Activated naive CD4-positive, alpha-beta T cell (primary cell): Measurements from ENCODE around the gene CRB1.
"Not testable (repeated sequence)": the region's sequence is repeated elsewhere in the genome, so short reads cannot be mapped to it uniquely, and the experiment has no call there.

ENCODE experiments used
- DNase-seq, 4 experiments: peaks; one replicate each; lab custom pipeline; 2025; lab: John Stamatoyannopoulos, UW

The CRB1 gene

DNA sequence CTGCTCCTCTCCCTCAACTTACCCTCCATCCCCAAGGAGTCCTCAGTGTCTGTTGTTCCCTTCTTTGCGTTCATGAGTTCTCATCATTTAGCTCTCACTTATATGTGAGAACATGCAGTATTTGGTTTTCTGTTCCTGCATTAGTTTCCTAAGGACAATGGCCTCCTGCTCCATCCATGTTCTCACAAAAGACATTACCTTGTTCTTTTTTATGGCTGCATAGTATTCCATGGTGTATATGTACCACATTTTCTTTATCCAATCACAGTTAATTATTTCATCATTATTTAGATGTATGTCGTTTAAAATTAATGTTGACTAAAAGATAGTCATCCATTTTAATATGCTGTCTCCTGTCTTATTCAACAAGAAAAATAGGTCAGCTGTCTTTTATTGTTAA is 134.1 kb downstream of the CRB1 start:
- DNase-seq, result no peak

DNA sequence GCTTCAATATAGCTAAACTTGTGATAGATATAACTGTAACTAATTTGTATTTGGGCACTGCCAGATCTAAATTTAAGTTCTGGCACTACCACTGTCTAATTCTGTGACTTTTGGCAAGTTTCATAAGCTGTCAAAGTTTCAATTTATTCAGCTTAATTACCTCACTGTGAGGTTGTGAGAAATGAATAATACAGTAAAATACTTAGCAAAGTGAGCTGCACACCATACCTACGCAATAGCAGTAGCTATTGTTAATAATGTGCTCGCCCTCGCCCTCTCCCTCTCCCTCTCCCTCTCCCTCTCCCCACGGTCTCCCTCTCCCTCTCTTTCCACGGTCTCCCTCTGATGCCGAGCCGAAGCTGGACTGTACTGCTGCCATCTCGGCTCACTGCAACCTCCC is 136.7 kb downstream of the CRB1 start:
- not testable (repeated sequence) for DNase-seq

DNA sequence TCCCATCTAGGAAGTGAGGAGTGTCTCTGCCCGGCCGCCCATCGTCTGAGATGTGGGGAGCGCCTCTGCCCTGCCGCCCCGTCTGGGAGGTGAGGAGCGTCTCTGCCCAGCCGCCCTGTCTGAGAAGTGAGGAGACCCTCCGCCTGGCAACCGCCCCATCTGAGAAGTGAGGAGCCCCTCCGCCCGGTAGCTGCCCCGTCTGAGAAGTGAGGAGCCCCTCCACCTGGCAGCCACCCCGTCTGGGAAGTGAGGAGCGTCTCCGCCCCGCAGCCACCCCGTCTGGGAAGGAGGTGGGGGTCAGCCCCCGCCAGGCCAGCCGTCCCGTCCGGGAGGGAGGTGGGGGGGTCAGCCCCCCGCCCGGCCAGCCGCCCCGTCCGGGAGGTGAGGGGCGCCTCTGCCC is 137.6 kb downstream of the CRB1 start:
- DNase-seq, result not testable (repeated sequence)

DNA sequence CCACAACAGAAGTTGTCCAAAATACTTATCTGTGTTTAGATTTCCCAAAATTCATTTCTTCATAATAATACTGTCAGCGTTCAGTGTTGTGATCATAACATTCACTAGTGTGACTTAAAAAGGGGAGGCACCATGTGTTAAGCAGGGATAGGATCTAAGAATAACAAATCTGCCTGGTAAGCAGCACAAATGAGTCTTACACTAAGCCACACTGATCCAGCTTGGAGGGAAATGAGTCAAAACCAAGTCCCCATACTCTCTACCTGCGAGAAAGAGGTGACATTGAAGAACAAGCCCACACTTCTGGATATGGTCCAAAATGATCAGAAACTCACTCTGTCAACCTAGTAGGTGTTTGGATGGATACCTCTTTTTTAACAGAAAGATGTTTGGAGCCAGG is 145.5 kb downstream of the CRB1 start:
- DNase-seq, result no peak

DNA sequence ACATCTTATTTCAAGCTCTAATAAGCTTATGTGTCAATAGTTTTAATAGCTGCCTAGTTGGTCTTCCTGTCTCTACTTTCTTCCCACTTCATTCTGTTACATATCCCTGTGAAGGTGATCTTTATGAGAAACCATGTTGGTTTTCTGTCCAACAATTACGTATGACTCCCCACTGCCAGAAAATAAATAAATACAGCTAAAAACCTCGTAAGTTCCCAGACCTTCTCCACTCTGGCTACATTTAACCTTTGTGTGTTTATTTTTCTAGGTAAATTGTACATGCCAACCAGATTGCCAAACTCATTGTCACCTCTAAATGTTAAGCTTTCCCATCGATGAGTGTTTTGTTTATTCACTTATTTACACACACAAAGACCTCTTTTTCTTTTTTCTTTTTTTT is 147.2 kb downstream of the CRB1 start:
- no peak for DNase-seq

DNA sequence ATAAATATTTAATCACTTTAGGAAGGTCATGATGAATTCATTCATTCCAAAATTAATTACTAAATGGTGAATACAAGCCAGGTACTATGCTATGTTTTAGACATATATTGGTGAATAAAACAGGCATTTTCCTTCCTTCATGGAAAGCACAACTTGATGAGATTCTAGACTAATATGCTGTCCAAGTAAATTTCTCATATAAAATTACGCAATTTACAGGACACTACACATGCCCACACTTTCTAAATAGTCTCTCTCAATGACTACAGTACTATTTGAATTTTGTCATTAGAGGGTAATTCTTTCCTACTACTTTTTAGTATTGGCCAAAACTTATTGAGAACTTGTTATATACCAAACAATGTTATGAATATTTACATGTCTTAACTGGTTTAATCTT is 150.6 kb downstream of the CRB1 start:
- no peak for DNase-seq

DNA sequence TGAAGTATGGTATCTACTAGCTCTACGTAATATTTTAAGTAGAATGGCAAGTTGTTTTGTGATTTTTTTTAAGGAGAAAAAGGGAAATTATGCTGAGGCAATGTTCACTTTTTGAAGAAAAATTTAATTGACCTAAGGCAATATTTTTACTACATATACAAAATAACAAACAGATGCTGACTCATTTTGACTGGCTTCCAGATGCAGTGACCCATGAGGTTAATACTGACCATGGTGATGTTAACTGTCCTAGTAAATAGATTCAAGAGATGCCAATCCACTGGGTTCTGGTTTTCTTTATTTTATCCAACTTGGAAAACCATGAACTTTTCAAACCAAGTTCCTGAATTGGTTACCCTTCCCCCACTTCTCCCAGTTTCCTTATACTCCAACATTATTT is 154.9 kb downstream of the CRB1 start:
- DNase-seq, result no peak

DNA sequence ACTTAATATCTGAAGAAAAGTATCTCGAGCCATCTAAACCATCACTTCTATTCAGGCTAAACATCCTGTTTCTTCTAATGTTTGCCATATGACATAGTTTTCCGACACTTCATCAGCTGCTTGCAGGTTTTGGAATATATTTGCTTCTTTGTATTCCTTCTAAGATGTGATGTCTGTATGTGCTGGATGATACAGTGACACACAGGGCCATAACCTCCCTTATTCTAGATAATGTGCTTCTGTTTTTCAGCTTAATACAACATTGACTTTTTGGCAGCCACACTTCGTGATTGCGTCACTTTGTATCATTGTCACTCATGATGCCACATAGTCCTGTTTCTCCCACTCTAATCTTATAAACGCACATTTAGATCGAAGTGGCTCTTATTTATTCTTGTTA is 156.3 kb downstream of the CRB1 start:
- DNase-seq, result no peak

DNA sequence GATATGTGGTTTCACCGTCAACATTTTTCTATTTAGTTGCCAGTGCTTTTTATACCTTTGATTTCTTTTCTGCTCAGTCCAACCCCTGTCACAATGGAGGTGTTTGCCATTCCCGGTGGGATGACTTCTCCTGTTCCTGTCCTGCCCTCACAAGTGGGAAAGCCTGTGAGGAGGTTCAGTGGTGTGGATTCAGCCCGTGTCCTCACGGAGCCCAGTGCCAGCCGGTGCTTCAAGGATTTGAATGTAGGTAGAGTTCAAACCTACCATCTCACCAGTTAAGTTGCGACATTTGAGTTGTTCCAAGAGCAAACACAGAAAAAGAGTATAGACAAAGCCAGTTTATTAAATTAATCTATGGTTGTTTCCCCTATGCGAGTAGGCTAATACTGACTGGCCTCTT is 161.3 kb downstream of the CRB1 start:
- no peak for DNase-seq

DNA sequence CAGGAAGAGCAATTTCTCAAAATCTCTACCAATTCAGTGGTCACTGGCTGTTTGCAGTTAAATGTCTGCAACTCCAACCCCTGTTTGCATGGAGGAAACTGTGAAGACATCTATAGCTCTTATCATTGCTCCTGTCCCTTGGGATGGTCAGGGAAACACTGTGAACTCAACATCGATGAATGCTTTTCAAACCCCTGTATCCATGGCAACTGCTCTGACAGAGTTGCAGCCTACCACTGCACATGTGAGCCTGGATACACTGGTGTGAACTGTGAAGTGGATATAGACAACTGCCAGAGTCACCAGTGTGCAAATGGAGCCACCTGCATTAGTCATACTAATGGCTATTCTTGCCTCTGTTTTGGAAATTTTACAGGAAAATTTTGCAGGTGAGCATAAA is 167.2 kb downstream of the CRB1 start:
- no peak for DNase-seq

DNA sequence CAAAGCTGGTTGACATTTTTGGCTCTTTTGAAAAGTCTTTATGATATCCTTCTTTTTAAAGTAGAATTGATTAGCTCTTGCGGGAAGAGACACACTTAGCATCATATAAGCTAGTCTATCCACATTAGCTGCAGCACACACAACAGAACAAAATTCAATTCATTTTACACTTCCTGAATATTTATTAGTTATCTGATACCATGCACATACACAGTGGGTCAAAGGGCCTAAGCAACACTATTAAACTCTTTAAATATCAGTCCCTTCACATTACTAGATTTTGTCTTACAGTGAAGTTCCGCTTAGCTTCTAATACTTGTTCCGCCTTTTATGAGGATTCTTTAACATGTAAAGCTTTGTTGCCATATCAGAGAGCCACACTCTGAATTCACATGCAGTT is 169.5 kb downstream of the CRB1 start:
- no peak for DNase-seq

DNA sequence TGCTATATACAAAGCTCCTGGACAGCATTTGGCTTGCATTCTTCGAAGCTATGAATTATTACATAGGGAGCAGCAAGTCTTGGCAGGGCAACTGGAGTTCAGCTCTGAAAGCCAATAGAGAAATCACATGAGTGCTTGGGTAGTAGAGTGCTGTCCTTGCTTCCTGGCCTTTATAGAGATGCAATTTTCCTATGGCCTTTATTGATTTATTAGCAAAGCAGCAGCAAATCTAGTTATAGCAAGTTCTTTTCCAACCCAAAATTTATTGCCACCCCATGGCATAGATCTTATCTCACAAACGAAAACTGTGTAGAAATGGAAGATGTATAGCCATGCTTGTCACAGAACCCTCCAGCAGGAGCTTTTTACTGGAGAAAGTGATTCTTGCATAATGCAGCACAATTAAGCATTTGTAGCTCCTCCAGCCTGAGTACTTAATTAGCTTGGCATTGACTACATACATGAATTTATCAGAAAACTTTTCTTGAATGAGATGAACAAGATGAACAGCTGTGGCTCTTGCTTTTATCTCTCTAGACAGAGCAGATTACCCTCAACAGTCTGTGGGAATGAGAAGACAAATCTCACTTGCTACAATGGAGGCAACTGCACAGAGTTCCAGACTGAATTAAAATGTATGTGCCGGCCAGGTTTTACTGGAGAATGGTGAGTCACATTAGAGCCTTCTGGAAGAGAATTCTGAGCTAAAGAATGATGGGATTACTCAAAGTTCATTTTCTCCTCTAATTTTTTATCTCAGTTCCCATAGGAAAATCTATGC is 170.1 kb downstream of the CRB1 start:
- DNase-seq, result no peak

DNA sequence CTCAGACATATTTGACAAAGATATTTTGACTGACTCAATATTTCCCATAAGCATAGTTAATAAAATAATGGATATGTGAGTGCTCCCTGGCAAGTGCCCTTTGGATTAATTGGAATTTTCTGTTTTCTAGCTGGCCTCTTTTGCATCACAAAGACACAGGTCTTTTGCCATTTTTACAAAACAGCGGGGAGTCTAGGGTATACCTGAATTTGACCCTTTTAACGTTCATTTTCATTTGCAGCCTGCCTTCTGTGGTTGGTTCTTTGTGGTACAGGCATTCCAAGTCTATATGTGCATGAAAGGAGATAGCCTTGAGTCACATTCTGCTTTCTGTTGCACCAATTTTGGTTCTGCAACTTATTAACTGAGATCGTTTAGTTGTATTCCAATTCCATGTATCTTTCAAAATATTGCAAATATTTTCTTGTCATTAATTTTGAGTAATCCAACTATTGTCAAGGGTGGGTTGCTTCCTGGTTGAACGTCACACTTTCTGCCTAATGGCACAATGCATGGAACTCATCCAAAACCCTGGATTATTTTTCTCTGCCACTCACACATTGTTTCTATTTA is 171.7 kb downstream of the CRB1 start:
- no peak for DNase-seq

DNA sequence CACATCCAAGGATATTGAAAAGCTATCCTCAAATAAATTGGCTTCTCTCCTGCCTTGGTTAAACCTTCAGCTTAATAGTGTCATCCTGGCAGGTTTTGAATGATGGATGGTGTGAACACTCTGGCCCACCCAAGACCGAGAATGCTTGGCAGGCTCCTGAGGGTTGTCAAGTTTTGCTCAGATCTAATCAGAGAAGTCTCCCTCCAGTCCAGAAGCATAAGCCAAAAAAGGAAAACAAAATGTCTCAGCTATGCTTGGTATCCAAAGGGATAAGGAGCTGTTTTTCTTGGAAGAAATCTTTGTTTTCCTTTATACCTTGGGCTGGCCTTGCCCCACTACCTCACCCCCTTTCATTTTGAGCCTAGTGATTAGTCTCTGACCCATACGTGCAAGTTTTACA is 172.7 kb downstream of the CRB1 start:
- DNase-seq, result no peak

DNA sequence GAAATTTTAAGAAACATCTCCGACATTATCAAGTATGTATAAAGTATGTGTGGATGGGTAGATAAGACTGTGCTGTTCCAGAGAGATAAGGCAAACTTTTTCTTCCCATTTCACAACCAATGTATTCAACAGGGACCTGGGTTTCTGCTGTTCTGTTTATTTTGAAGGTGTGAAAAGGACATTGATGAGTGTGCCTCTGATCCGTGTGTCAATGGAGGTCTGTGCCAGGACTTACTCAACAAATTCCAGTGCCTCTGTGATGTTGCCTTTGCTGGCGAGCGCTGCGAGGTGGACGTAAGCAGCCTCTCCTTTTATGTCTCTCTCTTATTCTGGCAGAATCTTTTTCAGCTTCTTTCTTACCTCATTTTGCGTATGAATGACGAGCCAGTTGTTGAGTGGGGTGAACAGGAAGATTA is 174.0 kb downstream of the CRB1 start:
- no peak for DNase-seq

DNA sequence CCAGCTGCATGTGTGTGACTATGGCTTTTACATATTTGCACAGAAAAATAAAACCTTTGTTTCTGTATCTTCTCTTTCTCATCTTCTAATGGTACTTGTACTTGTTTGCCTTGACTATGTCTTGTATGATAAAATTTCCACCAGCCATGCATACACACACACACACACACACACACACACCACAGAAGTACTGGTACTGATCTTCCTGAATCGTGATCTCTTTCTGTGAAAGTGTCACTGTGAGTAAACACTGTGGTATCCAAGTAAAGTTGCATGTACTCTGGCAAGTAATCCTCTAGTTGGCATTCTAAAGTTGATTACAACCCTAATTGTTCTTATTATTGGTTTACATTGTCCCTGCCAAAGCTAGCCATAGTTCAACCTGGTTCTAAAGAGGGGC is 176.7 kb downstream of the CRB1 start:
- no peak for DNase-seq

DNA sequence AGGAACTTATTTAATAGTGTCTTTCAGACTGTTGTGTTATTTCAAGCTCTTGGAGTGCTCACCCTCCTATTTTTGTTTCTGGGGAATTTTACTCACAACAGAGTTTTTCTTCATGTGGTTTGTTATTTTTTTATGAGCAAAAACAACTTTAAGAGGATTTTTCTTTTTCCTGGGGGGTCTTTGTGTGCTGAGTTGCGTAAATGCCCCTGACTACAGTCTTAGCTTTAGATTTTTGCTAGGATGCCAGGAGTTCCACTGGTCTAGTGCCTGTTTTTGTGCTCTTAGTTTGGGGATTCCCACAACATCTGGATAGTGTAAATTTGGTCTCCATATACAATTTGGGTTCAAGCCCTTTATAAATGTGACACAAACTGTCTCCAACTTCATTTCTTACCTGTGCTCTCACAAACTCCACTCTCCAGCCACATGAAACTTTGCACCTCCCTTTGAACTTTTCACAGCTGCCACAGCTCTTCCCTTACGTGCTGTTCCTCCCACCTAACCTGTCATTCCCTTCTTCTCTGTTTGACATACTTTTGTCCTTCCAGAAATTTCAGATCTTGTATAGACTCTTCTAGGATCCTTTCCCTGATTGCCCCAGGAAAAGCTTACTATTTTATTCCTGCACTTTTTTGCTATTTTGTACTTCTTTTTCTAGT is 180.2 kb downstream of the CRB1 start:
- DNase-seq, result no peak

DNA sequence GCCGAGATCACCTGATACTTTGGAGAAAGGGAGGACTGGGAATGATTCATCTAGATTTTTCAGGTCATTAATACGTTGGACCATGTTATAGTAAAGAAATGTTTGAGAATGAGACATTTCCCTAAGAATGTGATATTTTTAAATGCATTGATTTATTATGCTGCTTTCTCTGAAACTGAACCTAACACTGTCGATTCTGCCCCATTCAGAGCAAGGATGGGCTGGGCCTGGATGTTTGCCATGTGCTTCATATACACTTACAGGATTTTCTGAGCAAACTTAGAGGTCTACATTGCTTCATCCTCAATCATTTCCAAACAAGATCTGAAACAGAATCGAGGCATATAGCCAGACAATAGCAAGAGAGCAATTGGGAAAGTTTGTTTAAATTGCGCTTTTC is 183.3 kb downstream of the CRB1 start:
- DNase-seq, result no peak

DNA sequence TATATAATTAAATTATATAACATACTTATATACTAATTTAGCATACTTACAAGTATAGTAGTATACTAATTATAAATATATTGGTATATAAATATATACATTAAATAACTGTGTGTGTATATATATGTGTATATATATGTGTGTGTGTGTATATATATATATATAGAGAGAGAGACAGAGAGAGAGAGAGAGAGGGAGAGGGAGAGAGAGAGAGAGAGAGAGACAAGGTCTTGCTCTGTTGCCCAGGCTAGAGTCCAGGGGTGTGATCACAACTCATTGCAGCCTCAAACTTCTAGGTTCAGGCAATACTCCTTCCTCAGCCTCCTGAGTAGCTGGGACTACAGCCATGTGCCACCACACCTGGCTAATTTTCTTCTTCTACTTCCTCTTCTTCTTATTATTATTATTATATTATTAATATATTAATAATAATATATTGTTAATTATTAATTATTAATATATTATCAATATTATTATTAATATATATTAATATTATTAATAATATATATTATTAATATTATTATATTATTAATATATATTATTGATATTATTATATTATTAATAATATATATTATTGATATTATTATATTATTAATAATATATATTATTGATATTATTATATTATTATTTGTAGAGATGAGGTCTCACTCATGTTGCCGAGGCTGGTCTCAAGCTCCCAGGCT is 185.5 kb downstream of the CRB1 start:
- DNase-seq, result no peak

DNA sequence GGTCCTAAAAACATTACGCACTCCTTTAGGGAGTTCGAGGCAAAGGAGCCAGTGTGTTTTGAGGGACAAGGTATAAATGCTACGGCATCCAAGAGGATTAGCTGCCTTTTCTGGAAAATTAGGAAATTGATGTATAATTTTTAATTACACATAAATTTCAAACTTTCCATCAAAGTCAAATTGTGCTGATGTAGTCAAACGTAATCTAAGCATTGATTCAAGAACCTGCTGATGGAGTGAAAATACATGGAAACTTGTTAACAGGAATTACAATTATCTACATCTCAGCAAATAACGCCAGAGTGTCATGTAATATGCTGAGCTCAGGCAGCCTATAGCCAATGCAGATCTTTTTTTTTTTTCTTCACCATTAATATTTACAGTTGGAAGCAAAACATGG is 194.5 kb downstream of the CRB1 start:
- no peak for DNase-seq

DNA sequence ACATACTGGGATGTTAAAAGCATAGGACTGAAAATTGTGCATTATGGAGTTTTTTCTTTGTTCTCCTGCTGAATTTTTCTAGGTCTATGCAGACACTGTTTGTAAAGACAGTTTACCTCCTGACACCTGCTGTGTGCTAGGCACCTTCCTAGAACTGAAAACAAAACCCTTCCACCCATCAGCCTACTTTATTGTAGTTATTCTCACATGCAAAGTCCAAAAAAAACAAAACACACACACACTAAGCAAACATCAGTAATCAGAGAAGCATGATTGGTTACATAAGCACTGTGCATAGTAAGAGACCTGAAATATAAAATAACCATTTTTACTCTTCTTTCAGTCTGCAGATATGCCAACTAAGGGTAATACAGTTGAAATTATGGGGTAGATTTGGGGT is 195.1 kb downstream of the CRB1 start:
- no peak for DNase-seq

DNA sequence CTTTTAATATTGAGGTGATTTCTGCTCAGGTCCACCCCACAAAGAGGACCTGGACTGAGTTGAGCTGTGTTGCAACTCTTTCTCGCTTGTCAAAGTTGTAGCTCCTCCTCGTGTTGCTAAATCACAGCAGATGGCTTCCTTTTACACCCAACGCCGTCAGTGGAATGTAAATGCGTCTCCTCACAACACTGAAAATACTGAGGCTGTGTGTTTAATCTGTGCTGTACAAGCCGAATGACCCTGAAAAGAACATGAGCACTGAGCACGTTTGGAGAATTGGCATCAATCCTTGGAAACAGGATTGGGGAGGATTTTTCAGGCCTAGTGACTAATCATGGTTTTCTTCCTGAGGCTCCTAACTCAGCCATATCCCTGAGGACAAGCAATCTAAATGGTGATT is 196.0 kb downstream of the CRB1 start:
- no peak for DNase-seq
